ENCODE results near the gene SAMD8.
"Not testable (repeated sequence)": the region's sequence is repeated elsewhere in the genome, so short reads cannot be mapped to it uniquely, and the experiment has no call there.

The SAMD8 gene

GRCh38 chr10:75195035-75195763 lies 83.7 kb downstream of the SAMD8 start:
- no peak for DNase-seq (ENCODE audit: low read depth)

- DNase-seq (ENCODE audit: low read depth), result no peak
Observed at GRCh38 chr10:75197066-75197465, 85.6 kb downstream of the SAMD8 start.

- DNase-seq (ENCODE audit: low read depth), result no peak
Observed at GRCh38 chr10:75197906-75198305, 86.5 kb downstream of the SAMD8 start.

GRCh38 chr10:75199949-75200348 lies 88.5 kb downstream of the SAMD8 start:
- DNase-seq (ENCODE audit: low read depth), result not testable (repeated sequence)

- no peak for DNase-seq (ENCODE audit: low read depth)
Observed at GRCh38 chr10:75201793-75202307, 90.4 kb downstream of the SAMD8 start.

GRCh38 chr10:75202321-75203045 lies 91.0 kb downstream of the SAMD8 start:
- DNase-seq (ENCODE audit: low read depth), result no peak

GRCh38 chr10:75203046-75203620 lies 91.7 kb downstream of the SAMD8 start:
- DNase-seq (ENCODE audit: low read depth), result not testable (repeated sequence)

GRCh38 chr10:75203724-75204123 lies 92.3 kb downstream of the SAMD8 start:
- DNase-seq (ENCODE audit: low read depth), result no peak

GRCh38 chr10:75205908-75206307 lies 94.5 kb downstream of the SAMD8 start:
- no peak for DNase-seq (ENCODE audit: low read depth)

- DNase-seq (ENCODE audit: low read depth), result not testable (repeated sequence)
Observed at GRCh38 chr10:75206638-75207037, 95.2 kb downstream of the SAMD8 start.

GRCh38 chr10:75207079-75207856 lies 95.8 kb downstream of the SAMD8 start:
- DNase-seq (ENCODE audit: low read depth), result no peak

- no peak for DNase-seq (ENCODE audit: low read depth)
Observed at GRCh38 chr10:75207857-75208144, 96.3 kb downstream of the SAMD8 start.

- DNase-seq (ENCODE audit: low read depth), result no peak
Observed at GRCh38 chr10:75208181-75208580, 96.7 kb downstream of the SAMD8 start.

- no peak for DNase-seq (ENCODE audit: low read depth)
Observed at GRCh38 chr10:75209086-75209920, 97.8 kb downstream of the SAMD8 start.

GRCh38 chr10:75209921-75210281 lies 98.4 kb downstream of the SAMD8 start:
- peak; percentile 51 for DNase-seq (ENCODE audit: low read depth)

GRCh38 chr10:75210282-75211006 lies 99.0 kb downstream of the SAMD8 start, which contains the start of gene VDAC2:
Gene VDAC2, plus strand, starts transcription at chr10:75210796. Its CDS starts 363 bp downstream, at chr10:75211159.
- DNase-seq (ENCODE audit: low read depth), result peak; percentile 88

GRCh38 chr10:75211007-75211691 lies 99.7 kb downstream of the SAMD8 start:
- DNase-seq (ENCODE audit: low read depth), result no peak

GRCh38 chr10:75212343-75212742 lies 100.9 kb downstream of the SAMD8 start:
- no peak for DNase-seq (ENCODE audit: low read depth)

- no peak for DNase-seq (ENCODE audit: low read depth)
Observed at GRCh38 chr10:75220274-75220673, 108.8 kb downstream of the SAMD8 start.

- not testable (repeated sequence) for DNase-seq (ENCODE audit: low read depth)
Observed at GRCh38 chr10:75221492-75221891, 110.0 kb downstream of the SAMD8 start.

Measured in stimulated activated CD8-positive, alpha-beta memory T cell treated with anti-CD3 and anti-CD28 coated beads, Interleukin-15, amount 100 ng/mL, for 1 hour (primary cell).